Thoracic aorta endothelial cell (primary cell): ENCODE data around the gene MPHOSPH8. TPM values are rescaled to one million over a fixed set of nuclear protein-coding genes. Genes with fewer than 3 reads are reported as not detected.

ENCODE experiments used
- total RNA-seq: library from RNA; depleted of rRNA; stranded (reverse); fragments of >200 nt; gene quantifications from 2 replicates; pipeline ENCODE4 v1.2.3, GENCODE V29; 2012

MPHOSPH8 gene
- total RNA-seq, result 18.9 and 20.2 TPM in 2 replicates

GRCh38 chr13:19633479-19634255 lies at the start of gene MPHOSPH8:
MPHOSPH8 (plus strand) TSS chr13:19633659; CDS start chr13:19633749, 90 bp downstream.

Other genes starting within 250 kb of the MPHOSPH8 start
- gene TPTE2, start 72.1 kb upstream of the MPHOSPH8 start, total RNA-seq, result not detected in 2 replicates
- gene PSPC1, start 149.3 kb downstream of the MPHOSPH8 start, total RNA-seq, result 82.0 and 96.9 TPM in 2 replicates
- gene ZMYM5, start 230.0 kb downstream of the MPHOSPH8 start, total RNA-seq, result 15.7 and 16.6 TPM in 2 replicates